ENCODE data around the gene ANKRD18A.

Gene ANKRD18A

GRCh38 chr9:38650564-38650963, 30.2 kb upstream of the ANKRD18A start:
- H3K27ac ChIP-seq = no peak overlapping the region
- H2AFZ ChIP-seq (ENCODE audit: low read depth) = no peak overlapping the region
- H3K79me2 ChIP-seq (ENCODE audit: insufficient read depth, low read depth) = no peaks in the 10 kb centered on the region

GRCh38 chr9:38649731-38650363, 29.5 kb upstream of the ANKRD18A start:
- no peaks in the 10 kb centered on the region for H4K20me1 ChIP-seq (ENCODE audit: insufficient read depth)
- no peak overlapping the region for H3K9ac ChIP-seq
- H3K27ac ChIP-seq = no peak overlapping the region
- H3K4me2 ChIP-seq = no peak overlapping the region
- no peaks in the 10 kb centered on the region for H3K27me3 ChIP-seq (ENCODE audit: insufficient read depth, low read depth)
- no peaks in the 10 kb centered on the region for H3K36me3 ChIP-seq (ENCODE audit: insufficient read depth)
- H3K79me2 ChIP-seq (ENCODE audit: insufficient read depth, low read depth) = no peaks in the 10 kb centered on the region
- no peak overlapping the region for H2AFZ ChIP-seq (ENCODE audit: low read depth)
- TF ChIP-seq CTCF (conservative IDR thresholded peaks at IDR 0.05; ENCODE audit: low read depth, low read length) = no peak
- no peaks in the 10 kb centered on the region for H3K4me1 ChIP-seq (ENCODE audit: low read depth, poor library complexity, severe bottlenecking)
- H3K4me3 ChIP-seq (IDR thresholded peaks at IDR 0.05; ENCODE audit: insufficient read depth, low read depth, low read length) = no peak overlapping the region

More at GRCh38 chr9:38650564-38650963, 30.2 kb upstream of the ANKRD18A start:
- H3K27me3 ChIP-seq (ENCODE audit: insufficient read depth, low read depth) = no peaks in the 10 kb centered on the region
- no peak overlapping the region for H3K4me2 ChIP-seq
- no peaks in the 10 kb centered on the region for H4K20me1 ChIP-seq (ENCODE audit: insufficient read depth)
- no peak overlapping the region for H3K9ac ChIP-seq
- no peak overlapping the region for H3K4me3 ChIP-seq (IDR thresholded peaks at IDR 0.05; ENCODE audit: insufficient read depth, low read depth, low read length)
- TF ChIP-seq CTCF (conservative IDR thresholded peaks at IDR 0.05; ENCODE audit: low read depth, low read length) = no peak
- no peaks in the 10 kb centered on the region for H3K36me3 ChIP-seq (ENCODE audit: insufficient read depth)
- no peaks in the 10 kb centered on the region for H3K4me1 ChIP-seq (ENCODE audit: low read depth, poor library complexity, severe bottlenecking)

- Histone ChIP-seq H3K27ac (no peak overlapping the region), H2AFZ (ENCODE audit: low read depth) (no peak overlapping the region), H3K4me3 (IDR thresholded peaks at IDR 0.05; ENCODE audit: insufficient read depth, low read depth, low read length) (no peak overlapping the region), H3K79me2 (ENCODE audit: insufficient read depth, low read depth) (no peaks in the 10 kb centered on the region), H3K9ac (no peak overlapping the region), H3K4me1 (ENCODE audit: low read depth, poor library complexity, severe bottlenecking) (no peaks in the 10 kb centered on the region), H4K20me1 (ENCODE audit: insufficient read depth) (no peaks in the 10 kb centered on the region), H3K4me2 (no peak overlapping the region), H3K27me3 (ENCODE audit: insufficient read depth, low read depth) (no peaks in the 10 kb centered on the region), H3K36me3 (ENCODE audit: insufficient read depth) (no peaks in the 10 kb centered on the region)
- TF ChIP-seq CTCF (conservative IDR thresholded peaks at IDR 0.05; ENCODE audit: low read depth, low read length) = no peak
Observed at GRCh38 chr9:38644601-38645000, 24.2 kb upstream of the ANKRD18A start.

- H3K4me1 ChIP-seq (ENCODE audit: low read depth, poor library complexity, severe bottlenecking) = no peaks in the 10 kb centered on the region
- no peaks in the 10 kb centered on the region for H4K20me1 ChIP-seq (ENCODE audit: insufficient read depth)
- no peaks in the 10 kb centered on the region for H3K36me3 ChIP-seq (ENCODE audit: insufficient read depth)
- H2AFZ ChIP-seq (ENCODE audit: low read depth) = no peak overlapping the region
- no peak overlapping the region for H3K9ac ChIP-seq
- TF ChIP-seq CTCF (conservative IDR thresholded peaks at IDR 0.05; ENCODE audit: low read depth, low read length) = no peak
- H3K27ac ChIP-seq = no peak overlapping the region
- H3K4me2 ChIP-seq = no peak overlapping the region
- no peak overlapping the region for H3K4me3 ChIP-seq (IDR thresholded peaks at IDR 0.05; ENCODE audit: insufficient read depth, low read depth, low read length)
- H3K27me3 ChIP-seq (ENCODE audit: insufficient read depth, low read depth) = no peaks in the 10 kb centered on the region
- no peaks in the 10 kb centered on the region for H3K79me2 ChIP-seq (ENCODE audit: insufficient read depth, low read depth)
Observed at GRCh38 chr9:38643815-38644173, 23.4 kb upstream of the ANKRD18A start.

Data from KMS-11 (cell line).